Stimulated activated CD8-positive, alpha-beta memory T cell treated with anti-CD3 and anti-CD28 coated beads, Interleukin-2, amount 100 ng/mL, for 48 hours (primary cell): Measurements from ENCODE around the gene HOXB5.

Source experiments
- DNase-seq, 2 donors: peaks; one replicate each; pipeline ENCODE4 v3.0.0-alpha.2; 2020; ENCODE audit warnings: low read depth in 2 of 2

The HOXB5 gene

DNA sequence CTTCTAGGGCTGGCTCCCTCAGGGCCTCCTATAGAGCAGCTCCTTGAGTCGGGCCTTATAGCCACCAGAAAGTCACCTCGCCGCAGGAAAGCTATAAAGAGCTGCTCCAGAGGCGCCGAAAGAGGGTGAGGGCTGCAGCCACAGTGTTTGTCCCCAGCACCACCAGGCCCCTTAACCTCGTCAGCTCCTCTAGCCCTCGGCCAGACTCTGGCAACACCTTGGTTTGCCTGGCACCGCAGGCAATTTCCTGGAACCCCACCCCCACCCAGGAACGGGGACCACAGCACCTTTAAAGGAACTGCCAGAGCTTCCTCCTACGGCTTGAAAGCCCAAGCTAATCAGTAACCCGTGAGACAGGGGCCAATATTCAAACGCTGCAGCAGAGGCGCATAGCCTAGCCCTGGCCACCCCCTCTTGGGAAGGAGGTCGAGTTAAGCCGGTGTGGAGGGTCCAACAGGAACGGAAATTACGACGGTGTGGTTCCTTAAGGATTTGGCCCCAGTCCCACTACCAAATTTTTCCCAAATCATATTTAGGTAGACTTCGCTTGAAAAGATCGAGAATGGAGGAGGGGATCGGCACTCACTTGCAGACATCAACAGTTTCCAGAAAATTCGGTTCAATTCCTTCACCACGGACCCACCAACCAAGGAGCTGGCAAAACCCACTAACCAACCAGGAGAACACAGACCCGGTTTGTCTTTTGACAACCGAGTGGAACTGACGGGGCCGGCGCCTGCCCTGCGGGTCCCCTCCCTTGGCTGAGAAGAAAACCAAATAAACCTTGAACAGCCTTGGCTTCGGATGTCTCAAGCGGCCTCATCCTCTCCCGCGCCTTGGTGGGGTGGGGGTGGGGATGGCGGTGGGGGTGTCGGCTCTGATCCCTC, 8.2 kb upstream of the HOXB5 start:
- no peak for DNase-seq

DNA sequence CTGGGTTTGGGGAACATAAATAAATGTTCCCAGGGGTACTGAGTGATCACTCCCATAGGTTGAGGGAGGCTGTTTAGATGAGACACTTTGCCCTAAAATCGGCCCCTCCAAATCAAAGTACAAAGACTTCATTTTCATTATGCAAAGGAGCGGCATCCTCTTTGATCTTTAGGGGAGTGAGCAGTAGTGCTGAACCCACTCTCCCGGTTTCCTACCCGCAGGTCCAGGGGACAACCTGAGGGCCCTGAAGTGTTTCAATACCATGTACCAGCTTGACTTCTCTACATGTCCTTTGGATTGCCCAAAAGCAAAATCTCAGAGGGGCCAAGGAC, 7.6 kb upstream of the HOXB5 start:
- no peak for DNase-seq

DNA sequence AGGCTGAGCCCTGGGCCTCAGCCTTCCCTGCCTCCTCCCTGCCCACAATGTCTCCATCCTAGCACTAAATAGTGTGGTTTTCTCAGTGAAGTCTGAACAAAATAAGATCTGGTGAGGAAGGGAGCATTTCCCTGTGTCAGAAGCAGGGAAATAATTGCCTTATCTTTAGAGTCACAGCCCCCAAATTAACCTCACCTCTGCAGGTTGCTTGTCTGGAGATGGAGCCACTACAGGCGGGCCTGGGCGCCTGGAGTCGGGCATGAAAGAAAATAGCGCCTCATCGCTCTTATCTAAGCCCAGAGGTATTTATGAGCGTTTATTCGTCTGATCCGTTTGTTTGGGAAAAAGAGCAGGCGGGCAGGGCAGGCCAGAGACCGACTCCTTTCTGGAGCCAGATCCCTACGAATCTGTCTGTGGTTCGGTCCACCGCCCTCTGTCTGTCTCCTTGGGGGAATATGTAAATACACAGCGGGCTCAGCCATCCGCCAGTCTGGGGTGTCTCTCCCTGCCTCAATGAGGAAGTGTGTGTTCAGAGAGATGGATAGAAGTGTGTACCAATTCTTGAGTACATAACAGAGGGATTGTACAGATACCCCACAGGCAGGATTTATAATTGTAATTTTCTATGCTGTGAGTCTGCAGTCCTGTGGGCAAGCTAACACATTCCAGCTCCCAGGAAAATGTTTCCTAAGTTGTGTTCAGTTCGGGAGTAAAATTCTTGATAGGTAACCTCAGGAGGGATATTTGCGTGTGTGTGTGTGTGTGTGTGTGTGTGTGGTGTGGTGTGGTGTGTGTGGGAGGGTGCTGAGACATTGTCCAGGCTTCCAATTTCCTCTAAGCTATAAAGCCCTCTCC, 6.9 kb upstream of the HOXB5 start:
- no peak for DNase-seq

DNA sequence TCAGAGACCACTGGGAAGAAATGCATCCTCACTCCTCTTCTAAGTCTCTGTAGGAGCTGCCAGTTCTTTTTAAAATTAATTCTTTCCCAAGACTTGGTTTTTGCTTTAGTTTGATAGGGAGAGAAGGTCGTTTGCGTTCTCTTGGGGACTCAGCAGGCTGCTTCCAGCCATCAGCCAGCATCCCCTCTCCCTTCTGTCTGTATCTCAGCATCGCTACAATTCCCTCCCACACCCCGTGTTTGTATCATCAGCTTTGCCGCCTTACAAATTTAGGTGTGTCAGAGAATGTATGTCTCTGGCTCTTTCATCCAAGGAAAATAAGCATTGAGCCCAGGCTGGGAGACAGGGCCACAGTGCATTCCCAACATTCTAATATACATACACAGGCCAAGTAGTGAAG, 5.8 kb upstream of the HOXB5 start:
- DNase-seq: no peak

DNA sequence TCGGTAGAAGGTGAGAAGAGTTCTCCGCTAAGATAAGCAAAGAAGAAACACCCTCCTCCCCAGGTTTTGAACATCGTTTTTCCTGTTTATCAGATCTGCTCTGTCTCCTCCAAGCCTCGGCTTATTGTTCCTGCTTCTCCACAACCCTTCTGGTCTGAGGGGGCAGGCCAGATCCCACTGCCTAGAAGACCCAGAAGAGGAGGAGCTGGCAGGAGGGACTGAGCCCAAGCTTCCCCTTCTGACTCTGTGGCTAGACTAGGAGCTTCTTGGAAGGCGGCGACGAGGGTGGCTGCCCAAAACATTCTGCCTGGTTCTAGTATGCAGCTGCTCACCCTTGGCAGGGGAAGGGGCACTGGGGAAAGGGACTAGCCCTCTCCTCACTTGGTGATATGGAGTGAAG, 5.2 kb upstream of the HOXB5 start:
- DNase-seq: no peak

DNA sequence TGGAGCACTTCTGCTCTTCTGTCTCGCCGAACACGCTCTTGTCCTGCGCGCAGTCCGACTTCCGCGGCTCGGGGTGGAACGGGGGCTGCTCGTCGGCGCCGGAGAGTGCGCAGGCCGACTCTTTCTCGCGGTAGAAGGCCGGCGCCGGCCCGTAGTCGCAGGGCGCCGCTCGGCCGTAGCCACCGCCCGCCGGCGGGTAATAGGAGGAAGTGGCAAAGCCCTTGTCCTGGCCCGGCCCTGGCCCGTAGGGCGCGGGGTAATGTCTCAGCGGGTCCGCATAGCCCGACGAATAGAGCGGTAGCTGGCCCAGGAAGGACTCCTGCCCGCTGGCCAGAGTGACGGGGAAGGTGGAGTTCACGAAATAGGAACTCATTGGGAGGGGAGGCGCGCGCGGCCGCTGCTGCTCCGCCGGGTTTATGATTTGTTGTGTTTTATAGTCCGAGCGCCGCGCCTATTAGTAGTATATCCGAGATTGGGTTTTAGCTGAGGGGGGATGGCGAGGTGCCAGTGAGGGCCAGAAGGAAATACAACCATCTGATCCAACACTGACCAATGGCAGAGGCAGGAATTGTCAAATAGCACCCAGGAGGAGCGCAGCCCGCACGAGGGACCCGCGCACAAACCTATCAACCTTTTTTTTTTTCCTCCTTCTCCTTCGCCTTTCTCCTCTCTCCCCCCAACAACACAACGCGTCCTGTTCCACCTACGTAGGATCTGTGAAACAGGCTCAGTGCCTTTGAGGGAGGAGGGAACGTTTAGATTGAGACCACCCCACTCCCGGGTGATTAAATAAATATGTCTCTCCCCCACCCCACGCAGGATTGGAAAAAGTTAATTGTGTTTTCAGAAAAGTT, 4.4 kb upstream of the HOXB5 start:
- DNase-seq: no peak

DNA sequence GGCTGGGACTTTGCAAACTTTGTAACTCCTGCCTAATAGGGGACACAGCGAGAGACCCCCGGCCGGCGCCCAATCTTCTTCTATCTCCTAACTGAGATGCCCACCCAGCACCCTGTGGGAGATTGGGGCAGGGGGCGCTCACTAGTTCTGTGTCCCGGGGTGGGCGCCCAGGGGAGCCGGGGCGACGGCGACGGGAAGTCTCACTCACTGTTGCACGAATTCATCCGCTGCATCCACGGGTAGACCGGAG, 3.9 kb upstream of the HOXB5 start:
- DNase-seq: no peak

DNA sequence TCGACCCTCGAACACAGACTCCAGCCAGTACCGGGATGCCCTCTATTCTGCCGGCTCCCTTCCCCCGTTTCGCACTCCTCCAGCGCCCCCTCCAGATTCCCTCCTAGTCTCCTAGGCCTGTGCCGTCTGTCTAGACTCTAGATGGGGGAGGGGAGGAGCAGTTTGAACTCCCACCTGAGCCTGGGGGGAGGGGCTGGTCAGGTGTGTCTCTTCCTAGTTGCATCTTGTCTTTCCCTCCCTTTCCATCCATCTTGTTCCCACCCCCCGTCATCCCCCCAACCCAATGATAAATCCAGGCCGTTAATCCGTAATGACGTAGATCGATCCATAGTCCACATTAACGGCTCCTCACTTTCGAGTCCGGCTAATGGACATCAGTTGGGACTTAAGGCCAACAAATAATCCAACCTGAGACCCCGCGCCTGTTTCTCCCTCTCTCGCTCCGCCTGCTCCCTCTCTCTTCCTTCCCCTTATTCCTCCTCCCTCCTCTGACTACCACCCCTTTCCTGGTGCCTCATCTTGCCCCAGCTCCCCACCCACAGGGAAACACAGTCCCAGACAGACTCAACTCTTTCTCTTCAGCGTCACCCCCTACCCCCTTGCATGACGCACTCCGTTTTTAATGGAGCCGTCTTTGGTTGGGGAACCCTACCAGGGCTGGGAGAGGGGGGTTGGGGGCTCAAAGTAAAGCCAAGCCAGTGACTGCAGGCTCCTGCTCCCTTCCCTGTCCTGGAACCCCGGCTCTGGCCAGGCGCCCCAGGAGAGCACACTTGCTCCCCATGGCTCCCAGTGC, 3.4 kb upstream of the HOXB5 start:
- no peak for DNase-seq

DNA sequence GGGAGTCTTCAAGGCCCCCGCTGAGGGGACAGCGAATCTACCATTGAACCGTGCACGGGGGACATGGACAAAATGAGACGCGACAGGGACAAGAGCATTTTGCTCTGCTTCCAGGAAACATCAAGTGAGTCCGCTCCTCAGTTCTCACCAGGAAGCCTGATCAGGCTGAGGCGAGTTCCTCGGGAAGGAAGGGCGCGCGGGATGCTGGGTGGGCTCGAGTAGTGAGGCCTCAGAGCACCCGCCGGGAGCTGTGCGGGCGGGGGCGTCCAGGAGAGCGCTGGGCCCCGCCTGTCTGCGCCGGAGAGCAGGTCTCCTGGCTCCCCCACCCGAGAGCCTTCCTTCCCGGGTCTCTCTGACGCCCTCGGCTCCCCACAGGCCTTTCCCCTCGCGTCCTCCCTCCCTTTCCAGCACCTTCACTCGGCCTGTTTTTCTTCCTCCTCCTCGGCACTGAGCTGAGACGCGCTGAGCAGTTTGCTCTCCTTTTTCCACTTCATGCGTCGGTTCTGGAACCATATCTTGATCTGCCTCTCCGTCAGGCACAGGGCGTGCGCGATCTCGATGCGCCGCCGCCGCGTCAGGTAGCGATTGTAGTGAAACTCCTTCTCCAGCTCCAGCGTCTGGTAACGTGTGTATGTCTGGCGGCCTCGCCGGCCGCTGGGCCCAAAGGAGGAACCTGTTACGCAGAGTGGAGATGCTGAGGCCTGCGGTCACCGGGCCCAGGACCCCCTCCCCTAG, 2.6 kb upstream of the HOXB5 start:
- no peak for DNase-seq

DNA sequence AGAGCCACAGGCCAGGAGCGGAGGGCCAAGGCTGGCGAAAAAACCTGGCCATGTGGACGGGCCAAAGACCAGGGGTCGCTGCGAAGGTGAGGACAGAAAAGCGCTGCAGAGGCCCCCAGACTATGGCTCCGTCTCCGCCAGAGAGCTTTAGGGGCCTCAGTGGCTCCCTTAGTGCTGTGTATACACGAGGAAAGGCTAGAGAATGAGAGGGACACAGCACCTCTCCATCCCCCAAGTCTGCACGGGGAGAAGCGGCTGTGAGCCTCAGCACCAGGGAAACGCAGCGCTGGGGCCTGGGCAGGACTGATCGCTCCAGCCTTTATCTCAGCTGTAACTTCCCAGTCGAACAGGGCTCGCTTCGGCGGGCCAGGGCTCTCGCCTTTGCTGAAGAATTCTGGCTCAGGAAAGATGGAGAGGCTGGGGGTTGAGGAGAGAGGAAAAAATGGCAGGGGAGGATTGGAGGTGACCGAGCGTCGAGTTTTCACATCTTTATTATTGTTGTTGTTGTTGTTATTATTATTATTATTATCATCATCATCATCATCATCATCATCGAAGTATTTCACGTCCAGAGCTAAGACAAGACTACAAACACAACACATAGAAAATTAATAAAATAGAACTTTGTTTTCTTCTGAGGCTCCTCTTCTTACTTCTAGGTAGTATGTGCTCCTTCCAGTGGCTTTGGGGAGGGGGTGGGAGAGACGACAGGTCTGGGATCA, 1.9 kb upstream of the HOXB5 start:
- DNase-seq: no peak

DNA sequence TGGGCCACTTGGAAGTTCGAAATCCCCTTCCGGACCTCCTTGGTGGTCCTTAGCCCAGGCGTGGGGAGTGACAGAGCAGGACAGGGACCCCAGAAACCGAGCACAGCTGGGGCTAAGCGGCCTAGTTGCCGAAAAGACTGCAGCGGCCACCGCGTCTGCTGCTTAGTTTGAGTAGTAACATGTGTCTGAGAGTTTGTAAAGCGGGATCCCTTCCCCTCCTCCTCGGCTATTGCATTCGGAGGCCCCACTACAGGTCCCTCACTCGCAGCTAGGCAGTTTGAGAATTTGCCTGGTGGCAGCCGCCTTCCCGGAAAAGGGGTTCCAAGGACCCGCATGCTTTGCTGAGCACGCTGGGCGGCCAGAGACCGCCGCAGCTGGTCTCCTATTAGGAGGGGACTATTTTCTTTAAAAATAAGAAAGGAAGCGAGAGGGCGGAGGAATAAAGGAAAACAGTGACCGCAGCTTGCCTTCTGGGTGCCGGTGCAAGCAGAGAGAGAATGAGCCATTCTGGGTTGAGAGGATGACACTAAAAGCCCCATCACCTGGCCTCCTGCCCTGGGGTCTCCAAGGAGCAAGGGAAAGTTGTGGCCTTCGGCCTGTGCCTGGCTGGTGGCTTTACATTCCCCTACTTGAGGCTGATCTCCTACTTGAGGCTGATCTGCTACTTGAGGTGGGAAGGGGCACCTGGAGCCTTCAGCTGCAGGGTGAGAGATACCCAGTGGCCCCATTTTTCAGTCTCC, 1.1 kb upstream of the HOXB5 start:
- DNase-seq: no peak

DNA sequence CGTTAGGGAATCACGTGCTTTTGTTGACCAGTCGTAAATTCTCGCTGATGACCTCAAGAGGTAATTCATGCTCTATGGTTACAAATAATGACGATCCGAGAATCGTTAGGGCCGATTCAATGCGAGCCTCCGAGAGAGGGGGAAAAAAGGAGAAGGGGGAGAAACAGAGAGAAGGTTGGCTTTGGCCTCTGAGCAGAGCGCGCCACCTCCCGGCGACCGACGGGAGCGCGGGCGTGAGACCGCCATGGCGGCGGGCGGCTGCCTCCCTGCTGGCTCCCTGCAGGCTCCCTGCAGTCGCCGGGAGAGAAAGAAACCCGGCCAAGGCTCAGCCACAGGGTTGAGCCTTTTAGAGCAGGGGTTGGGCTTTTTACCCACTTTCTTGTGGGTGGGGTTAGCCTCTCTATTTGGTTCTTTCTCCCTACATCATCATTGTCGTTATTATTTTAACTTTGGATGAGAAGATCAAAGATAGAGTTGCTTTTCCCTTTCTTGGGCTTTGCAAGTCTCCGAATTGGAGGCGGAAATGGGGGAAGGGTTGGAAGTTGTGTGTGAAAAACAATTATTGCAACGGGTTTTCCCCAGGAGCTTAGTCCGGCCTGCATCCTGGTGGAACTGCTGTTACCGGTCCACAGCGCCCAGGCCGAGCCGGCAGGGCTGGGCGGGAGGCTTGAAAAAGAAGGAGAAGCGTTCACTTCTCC, 410 bp upstream of the HOXB5 start:
- peak; percentile 74 to 80 for DNase-seq

DNA sequence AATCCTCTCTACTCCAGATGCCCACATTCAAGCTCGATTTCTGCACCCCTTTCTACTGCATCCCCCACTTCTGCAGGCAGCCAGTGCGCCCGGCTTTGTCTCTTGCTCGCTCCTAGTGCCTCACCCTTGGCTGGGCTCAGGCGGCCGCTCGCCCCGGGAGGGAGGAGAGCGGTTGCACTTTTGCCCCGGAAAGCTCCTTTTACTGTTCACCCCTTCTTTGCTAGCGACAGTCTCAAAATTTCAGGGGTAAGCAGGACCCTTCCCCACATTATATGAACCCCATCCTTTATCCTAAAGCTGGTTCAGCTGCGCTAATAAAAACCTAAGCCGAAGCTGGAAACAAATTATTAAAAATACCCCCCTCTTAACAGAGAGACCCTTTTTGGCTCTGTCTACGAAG, 1.0 kb downstream of the HOXB5 start:
- no peak for DNase-seq

DNA sequence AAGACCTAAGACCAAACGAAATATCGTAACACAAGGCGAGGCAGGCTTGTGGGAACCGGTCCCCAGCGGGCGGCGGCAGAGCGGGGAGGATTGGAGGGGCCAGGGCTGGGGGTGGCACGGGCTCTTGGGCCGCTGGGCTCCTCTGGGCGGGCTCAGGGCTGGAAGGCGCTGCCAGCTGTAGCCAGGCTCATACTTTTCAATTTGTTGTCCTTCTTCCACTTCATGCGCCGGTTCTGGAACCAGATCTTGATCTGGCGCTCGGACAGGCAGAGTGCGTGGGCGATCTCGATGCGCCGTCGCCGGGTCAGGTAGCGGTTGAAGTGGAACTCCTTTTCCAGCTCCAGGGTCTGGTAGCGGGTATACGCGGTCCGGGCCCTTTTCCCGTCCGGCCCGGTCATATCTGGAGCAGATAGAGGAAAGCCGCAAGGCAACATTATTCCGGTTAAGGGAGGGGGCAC, 1.5 kb downstream of the HOXB5 start:
- DNase-seq: no peak

DNA sequence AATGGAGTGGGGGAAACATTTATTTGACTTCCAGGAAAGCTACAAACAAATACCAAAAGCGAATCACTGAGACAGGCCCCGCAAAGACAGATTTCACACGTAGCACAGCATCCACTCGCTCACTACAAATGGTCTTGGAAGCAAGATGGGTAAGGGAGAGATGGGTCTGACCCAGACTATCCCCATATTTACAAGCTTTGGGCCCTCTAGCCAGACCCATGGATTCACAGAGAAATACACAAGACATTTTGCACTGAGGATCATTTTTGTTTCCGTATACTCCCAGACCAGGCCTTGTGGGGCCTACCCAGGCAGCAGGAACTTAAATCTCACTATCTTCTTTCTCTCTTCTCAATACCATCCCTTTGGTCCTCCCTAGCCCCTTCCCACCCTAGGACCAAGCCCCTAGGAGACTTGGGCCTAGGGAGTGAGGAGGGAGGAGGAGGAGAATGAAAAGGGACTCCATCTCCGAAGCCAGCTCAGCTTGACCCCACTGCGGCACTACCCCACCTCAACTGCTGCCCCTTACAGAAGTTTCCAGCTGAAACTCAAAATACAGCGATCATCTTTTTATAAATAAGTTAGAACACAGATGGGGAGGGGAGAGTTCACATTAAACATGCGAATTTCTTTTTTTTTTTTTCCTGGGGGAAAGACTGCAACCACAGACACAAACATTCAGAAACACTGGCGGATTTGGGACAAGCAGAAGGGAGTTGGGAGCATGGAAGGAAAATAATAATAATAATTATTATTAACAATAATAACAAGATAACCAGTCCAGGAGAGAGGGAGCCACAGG, 2.1 kb downstream of the HOXB5 start:
- no peak for DNase-seq

DNA sequence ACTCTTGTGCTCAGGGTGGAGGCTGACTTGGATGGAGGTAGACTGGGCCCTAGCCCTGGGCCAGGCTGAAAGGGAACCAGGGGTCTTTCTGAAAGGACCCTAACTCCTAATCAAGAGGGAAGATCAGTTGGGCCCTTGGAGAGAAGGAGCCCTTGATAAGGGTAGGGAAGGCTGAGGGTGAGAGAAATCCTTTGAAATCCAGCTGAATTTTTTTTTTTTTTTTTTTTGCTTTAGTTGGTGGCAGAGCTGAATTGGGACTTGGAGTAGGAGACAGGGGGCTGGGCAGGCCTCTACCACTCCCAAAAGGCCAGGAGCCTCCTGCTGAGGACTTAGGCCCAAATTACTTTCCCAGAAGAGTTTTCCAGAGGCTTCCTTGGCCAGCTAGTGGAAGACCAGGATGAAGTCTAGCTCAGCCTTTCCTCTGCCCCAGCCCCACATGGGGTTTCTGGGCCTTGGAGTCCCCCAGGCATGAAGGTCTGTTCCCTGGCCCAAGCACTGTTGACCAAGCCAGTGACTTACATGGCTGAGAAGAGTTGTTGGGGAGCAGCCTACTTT, 2.9 kb downstream of the HOXB5 start:
- no peak for DNase-seq

DNA sequence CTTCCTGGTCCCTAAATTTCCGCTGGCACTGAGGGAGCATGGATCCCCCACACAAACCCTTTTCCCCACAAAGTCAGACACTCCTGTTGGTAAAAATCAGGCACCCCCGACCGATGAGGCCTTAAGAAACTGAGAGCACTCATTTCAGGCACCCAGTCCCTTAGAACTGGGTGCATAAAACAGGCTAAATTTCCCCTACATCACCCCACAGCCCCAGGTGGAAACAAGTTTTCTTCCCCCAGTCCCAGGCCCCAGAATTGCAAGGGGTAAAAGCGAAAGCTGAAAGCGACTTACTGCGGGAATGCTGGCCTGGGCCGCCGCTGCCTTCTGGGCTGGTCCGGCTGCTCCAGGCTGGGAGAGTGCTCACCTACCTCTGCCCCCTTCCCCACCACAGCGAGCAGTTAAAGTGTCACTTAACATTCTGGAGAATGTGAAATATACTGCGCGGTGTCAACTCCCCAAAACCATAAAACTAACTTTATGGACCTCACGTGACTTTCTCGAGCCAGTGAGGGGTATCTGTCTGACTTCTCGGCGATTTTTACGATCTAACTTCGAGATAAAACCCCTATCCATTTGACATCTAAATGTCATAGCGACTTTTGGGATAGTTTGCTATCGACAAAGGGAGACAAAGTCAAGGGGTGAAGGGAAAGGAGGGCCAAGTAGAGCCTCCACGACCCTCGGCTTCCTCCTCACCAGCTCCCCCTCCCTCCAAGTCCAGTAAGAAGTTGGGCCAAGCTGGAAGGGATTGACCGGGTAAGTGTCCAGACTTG, 3.6 kb downstream of the HOXB5 start, which contains the start of gene HOXB3:
Gene HOXB3 (minus strand): TSS at position 411 of the 776 bp plus-strand sequence. CDS start 37,767 bp downstream, outside the sequence.
- no peak for DNase-seq
